CD4-positive, alpha-beta memory T cell (primary cell): ENCODE data around the gene MRPL1. TPM values are rescaled to one million over a fixed set of nuclear protein-coding genes. Genes with fewer than 3 reads are reported as not detected.

ENCODE experiments used
- CTCF ChIA-PET: fragments of 350-600 bp; sonication (Branson Sonifier 250); formaldehyde crosslinking; loops from one replicate; lab custom pipeline; 2021; ENCODE audit warnings: inconsistent platforms; ENCODE audit not compliant: partially characterized antibody; lab: Charles Lee
- POLR2A ChIA-PET: fragments of 350-600 bp; sonication (Branson Sonifier 250); formaldehyde crosslinking; loops from one replicate; lab custom pipeline; 2021; ENCODE audit not compliant: partially characterized antibody; lab: Charles Lee
- DNase-seq, 5 donors: peaks; one replicate each; pipeline versions ENCODE4 v3.0.0 to v3.0.0-alpha.2; 2020 to 2022; ENCODE audit warnings: mixed read lengths in 1 of 5
- H3K27ac ChIP-seq: one replicate; pipeline ENCODE4 v1.7.0; 2013; ENCODE audit warnings: low read depth, low read length
- H3K27me3 ChIP-seq: 2 replicates; pipeline ENCODE4 v1.7.0; 2013; ENCODE audit warnings: mild to moderate bottlenecking, low read length, moderate library complexity; ENCODE audit not compliant: insufficient read depth
- H3K36me3 ChIP-seq: 2 replicates; pipeline ENCODE4 v1.7.0; 2013; ENCODE audit warnings: mild to moderate bottlenecking, low read length, moderate library complexity; ENCODE audit not compliant: insufficient read depth
- H3K4me1 ChIP-seq: 2 replicates; pipeline ENCODE4 v1.7.0; 2013; ENCODE audit warnings: mild to moderate bottlenecking, low read length, moderate library complexity; ENCODE audit not compliant: insufficient read depth
- H3K4me3 ChIP-seq, 2 donors: one replicate each; pipeline ENCODE4 v1.7.0; 2013; ENCODE audit warnings: low read length in 2 of 2, mild to moderate bottlenecking in 1 of 2
- H3K9me3 ChIP-seq, 2 donors: one replicate each; pipeline ENCODE4 v1.7.0; 2013; ENCODE audit warnings: low read length in 2 of 2, control low read depth in 1 of 2; ENCODE audit not compliant: control insufficient read depth in 1 of 2
- H3K27ac Mint-ChIP-seq, 7 donors: one replicate each; pipeline ENCODE4 v1.8.0; 2020 to 2021; ENCODE audit warnings: mixed read lengths in 7 of 7, mild to moderate bottlenecking in 6 of 7, inconsistent platforms in 3 of 7, moderate library complexity in 3 of 7
- H3K27me3 Mint-ChIP-seq, 2 donors: one replicate each; pipeline ENCODE4 v1.8.0; 2020 to 2021; ENCODE audit warnings: mixed read lengths in 2 of 2
- H3K36me3 Mint-ChIP-seq, 2 donors: one replicate each; pipeline ENCODE4 v1.8.0; 2020 to 2021; ENCODE audit warnings: mixed read lengths in 2 of 2, inconsistent platforms in 1 of 2, mild to moderate bottlenecking in 1 of 2
- H3K4me1 Mint-ChIP-seq, 4 donors: one replicate each; pipeline ENCODE4 v1.8.0; 2020 to 2021; ENCODE audit warnings: mixed read lengths in 4 of 4, mild to moderate bottlenecking in 1 of 4
- H3K4me3 Mint-ChIP-seq, 8 donors: one replicate each; pipeline ENCODE4 v1.8.0; 2020 to 2021; ENCODE audit warnings: mixed read lengths in 8 of 8, mild to moderate bottlenecking in 7 of 8, moderate library complexity in 6 of 8, inconsistent platforms in 3 of 8
- H3K9me3 Mint-ChIP-seq, 8 donors: one replicate each; pipeline ENCODE4 v1.8.0; 2020 to 2021; ENCODE audit warnings: mixed read lengths in 8 of 8, mild to moderate bottlenecking in 5 of 8, inconsistent platforms in 3 of 8, moderate library complexity in 1 of 8
- intact Hi-C: fragments of 100-400 bp; cut with micrococcal nuclease; formaldehyde crosslinking; loops from one replicate; pipeline ENCODE4 v1.15.1; 2023
- polyA plus RNA-seq, 2 donors: library from polyadenylated mRNA; unstranded; fragments of 300-500 nt; fragmentation: Illumina TruSeq; gene quantifications; one replicate each; pipeline ENCODE4 v1.2.3, GENCODE V29; 2021
- total RNA-seq, 2 experiments: library from RNA; stranded (reverse); gene quantifications; one replicate each; pipeline ENCODE4 v1.2.3, GENCODE V29; 2021

MRPL1 gene
- total and polyA plus RNA-seq, 4 experiments from 2014 or later, result 18.6 to 46.4 (median 25.0) TPM

DNA sequence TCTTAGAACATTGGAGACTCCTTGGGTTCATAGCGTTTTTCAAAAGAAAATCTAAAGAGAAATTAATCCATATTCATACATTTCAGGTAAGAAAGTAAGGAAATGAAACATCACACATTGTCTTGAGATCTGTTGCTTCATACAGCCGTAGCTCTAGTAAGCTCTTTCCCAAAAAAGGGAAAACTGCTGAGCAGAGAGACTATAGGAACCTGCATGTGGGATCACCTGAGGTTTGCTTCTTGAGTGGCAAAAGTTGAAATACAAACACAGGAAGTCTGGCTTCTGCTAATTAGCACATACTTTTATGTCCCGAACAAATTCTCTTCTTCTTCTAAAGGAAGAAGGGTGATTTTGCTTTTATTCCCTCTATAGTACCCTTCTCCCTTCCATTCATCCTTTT, 57.7 kb downstream of the MRPL1 start:
- H3K4me3 Mint-ChIP-seq, result no peak overlapping the region
- Histone ChIP-seq H3K4me3 (no peak overlapping the region), H3K27me3 (no peaks in the 10 kb centered on the region), H3K9me3 (no peaks in the 10 kb centered on the region), H3K36me3 (no peaks in the 10 kb centered on the region), H3K4me1 (no peaks in the 10 kb centered on the region), H3K27ac (no peak overlapping the region)
- POLR2A ChIA-PET, result no interaction called here
- DNase-seq, result no peak
- intact Hi-C loops, result no loop called here
- peaks cover 0 to 5% (median 4%) of the 10 kb centered on the region in 4 donors for H3K4me1 Mint-ChIP-seq
- peaks cover 45 to 46% of the 10 kb centered on the region in 2 donors for H3K36me3 Mint-ChIP-seq
- CTCF ChIA-PET, result no interaction called here
- peak overlapping the region in 2 of 7 donors; percentile 16 to 58 for H3K27ac Mint-ChIP-seq
- H3K9me3 Mint-ChIP-seq, result peaks cover 0 to 13% (median 3%) of the 10 kb centered on the region in 8 donors
- no peaks in the 10 kb centered on the region for H3K27me3 Mint-ChIP-seq

DNA sequence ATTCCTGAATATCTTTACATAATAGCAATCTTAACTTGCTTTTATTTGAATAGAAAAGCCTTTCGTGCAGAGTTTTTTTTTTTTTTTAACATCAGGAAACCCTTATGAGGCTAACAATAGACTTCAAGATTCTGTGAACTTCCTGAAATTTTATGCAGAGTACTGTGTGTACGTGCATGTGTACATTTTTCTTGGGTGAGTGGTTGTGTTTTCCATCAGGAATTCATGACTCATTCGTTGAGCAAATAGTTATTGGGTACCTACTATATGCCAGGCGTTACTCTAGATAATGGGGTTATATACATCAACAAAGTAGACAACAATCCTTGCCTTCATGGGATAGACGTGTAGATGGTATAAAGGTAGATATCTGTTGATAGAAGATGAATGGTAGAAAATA, 59.1 kb downstream of the MRPL1 start:
- Mint-ChIP-seq H3K9me3 (peaks cover 0 to 15% (median 3%) of the 10 kb centered on the region in 8 donors), H3K27me3 (no peaks in the 10 kb centered on the region), H3K27ac (no peak overlapping the region), H3K36me3 (peaks cover 53% of the 10 kb centered on the region in 2 donors), H3K4me3 (no peak overlapping the region), H3K4me1 (peaks cover 0 to 5% (median 3%) of the 10 kb centered on the region in 4 donors)
- Histone ChIP-seq H3K4me1 (no peaks in the 10 kb centered on the region), H3K27ac (no peak overlapping the region), H3K9me3 (no peaks in the 10 kb centered on the region), H3K27me3 (no peaks in the 10 kb centered on the region), H3K36me3 (no peaks in the 10 kb centered on the region), H3K4me3 (no peak overlapping the region)
- ChIA-PET CTCF (no interaction called here), POLR2A (no interaction called here)
- intact Hi-C loops, result no loop called here
- no peak for DNase-seq

DNA sequence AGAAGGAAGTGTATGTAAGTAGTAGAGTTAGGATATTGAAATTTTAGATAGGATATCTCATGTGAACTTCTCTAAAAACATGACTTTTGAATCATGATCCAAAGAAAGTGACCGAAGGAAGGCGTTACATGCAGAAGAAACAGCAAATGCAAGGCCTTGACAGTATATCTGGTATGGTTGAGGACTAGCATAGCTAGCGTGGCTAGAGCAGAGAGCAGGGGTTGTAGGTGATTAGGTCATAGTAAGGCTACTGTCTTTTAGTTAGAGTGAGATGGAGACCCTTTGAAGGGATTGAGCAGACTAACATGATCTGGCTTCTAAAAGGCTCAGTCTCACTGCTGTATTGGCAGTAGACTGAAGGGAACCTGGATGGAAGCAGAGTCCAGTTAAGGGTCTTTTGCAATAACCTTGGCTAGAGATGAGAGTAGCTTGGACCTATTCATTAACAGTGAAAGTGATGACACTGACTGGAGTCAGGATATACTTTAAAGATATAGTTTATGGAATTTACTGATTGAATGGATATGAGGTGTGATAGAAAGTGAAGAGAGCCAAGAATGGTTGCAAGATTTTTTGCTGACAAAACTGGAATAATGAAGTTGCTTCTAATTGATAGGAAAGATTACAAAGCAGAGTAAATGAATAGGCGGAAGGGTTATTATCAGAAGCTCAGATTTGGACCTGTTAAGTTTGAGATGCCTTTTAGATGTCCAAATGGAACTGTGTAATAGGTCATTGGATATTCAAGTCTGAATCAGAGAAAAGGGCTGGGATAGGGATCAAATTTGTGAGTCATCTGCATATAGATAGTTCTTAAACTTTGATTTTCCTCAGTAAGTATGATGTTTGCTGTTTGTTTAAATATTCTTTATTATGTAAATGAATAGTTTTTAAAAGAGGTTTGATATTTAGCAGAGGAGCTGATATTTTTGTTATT, 59.8 kb downstream of the MRPL1 start:
- no peaks in the 10 kb centered on the region for H3K27me3 Mint-ChIP-seq
- H3K9me3 Mint-ChIP-seq, result peaks cover 0 to 15% (median 3%) of the 10 kb centered on the region in 8 donors
- no peaks in the 10 kb centered on the region for H3K36me3 ChIP-seq
- H3K9me3 ChIP-seq, result no peaks in the 10 kb centered on the region
- ChIA-PET CTCF (no interaction called here), POLR2A (no interaction called here)
- no peak overlapping the region for H3K4me3 Mint-ChIP-seq
- H3K27ac Mint-ChIP-seq, result no peak overlapping the region
- H3K4me3 ChIP-seq, result no peak overlapping the region
- no peak overlapping the region for H3K27ac ChIP-seq
- peaks cover 0 to 4% (median 3%) of the 10 kb centered on the region in 4 donors for H3K4me1 Mint-ChIP-seq
- intact Hi-C loops, result no loop called here
- DNase-seq, result no peak
- no peaks in the 10 kb centered on the region for H3K27me3 ChIP-seq
- H3K36me3 Mint-ChIP-seq, result peaks cover 53 to 56% of the 10 kb centered on the region in 2 donors
- no peaks in the 10 kb centered on the region for H3K4me1 ChIP-seq

DNA sequence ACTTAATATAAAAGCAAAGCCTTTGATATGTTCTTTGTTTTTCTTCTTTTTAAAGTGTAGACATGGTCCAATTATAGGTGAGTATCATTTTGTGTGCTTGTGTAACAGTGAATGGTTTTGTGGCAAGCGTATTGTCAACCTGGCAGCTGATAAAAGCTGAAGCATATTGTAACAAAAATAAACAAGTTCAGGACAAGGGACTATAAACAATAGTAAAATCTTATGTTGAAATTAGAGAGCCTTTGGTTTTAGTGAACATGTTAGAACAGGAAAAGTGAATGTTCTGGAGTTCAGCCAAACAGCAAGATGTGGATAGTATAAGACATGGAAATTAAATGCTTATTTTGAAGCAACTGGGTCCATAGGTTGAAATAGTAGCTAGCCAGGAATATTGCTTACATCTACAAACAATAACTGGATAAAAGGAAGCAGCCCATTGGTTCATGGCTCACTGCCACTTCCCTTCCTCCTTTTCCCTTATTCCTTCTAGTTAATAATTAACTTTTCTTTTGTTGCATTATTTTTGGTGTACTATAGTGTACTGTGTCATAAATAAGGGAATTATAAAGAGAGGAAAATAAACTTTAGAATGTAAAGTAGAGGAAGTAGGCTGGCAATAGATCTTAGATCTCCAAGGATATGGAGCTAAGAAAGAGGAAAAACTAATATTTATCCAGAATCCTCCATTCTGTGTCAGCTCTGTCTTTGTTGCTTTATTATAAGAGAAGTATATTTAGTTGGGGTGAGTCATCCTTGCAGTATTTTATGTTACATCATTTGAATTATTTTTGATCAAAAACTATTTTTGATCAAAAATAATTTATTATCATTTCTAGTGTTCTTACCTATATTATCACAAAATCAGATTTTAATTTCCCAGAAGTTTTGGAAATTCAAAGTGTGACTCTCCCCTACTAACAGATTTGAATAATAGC, 65.6 kb downstream of the MRPL1 start:
- CTCF ChIA-PET, result interaction anchor here (1.0 kb wide), 1 partner anchor 110 kb away, joined by 3 read pairs; no protein-coding TSS in a partner anchor
- peaks cover 0 to 15% (median 3%) of the 10 kb centered on the region in 8 donors for H3K9me3 Mint-ChIP-seq
- no peak overlapping the region for H3K27ac ChIP-seq
- H3K4me3 ChIP-seq, result no peak overlapping the region
- POLR2A ChIA-PET, result no interaction called here
- no peaks in the 10 kb centered on the region for H3K9me3 ChIP-seq
- H3K4me1 ChIP-seq, result no peaks in the 10 kb centered on the region
- intact Hi-C loops, result no loop called here
- DNase-seq, result no peak
- no peak overlapping the region for H3K4me3 Mint-ChIP-seq
- H3K4me1 Mint-ChIP-seq, result peaks cover 0 to 2% (median 0%) of the 10 kb centered on the region in 4 donors
- H3K36me3 ChIP-seq, result no peaks in the 10 kb centered on the region
- H3K27ac Mint-ChIP-seq, result no peak overlapping the region
- no peaks in the 10 kb centered on the region for H3K27me3 Mint-ChIP-seq
- H3K27me3 ChIP-seq, result no peaks in the 10 kb centered on the region
- H3K36me3 Mint-ChIP-seq, result peaks cover 49 to 58% of the 10 kb centered on the region in 2 donors

DNA sequence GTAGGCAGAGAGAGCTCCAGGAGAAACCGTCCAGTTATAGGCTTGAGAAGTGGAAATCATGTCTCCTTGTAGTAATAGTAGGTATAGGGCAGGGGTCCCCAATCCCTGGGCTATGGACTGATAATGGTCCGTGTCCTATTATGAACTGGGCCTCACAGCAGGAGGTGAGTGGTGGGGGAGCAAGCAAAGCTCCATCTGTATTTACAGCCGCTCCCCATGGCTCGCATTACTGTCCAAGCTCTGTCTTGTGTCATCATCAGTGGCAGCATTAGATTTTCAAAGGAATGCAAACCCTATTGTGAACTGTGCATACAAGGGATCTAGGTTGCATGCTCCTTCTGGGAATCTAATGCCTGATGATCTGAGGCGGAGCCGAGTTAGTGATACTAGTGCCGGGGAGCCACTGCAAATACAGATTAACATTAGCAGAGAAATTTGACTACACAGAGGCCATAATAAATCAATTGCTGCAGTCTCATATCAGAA, 67.6 kb downstream of the MRPL1 start:
- H3K36me3 Mint-ChIP-seq, result peaks cover 49 to 57% of the 10 kb centered on the region in 2 donors
- intact Hi-C loops, result no loop called here
- peaks cover 0 to 4% (median 0%) of the 10 kb centered on the region in 8 donors for H3K9me3 Mint-ChIP-seq
- POLR2A ChIA-PET, result no interaction called here
- Histone ChIP-seq H3K27ac (no peak overlapping the region), H3K4me1 (no peaks in the 10 kb centered on the region), H3K9me3 (no peaks in the 10 kb centered on the region), H3K4me3 (no peak overlapping the region), H3K27me3 (no peaks in the 10 kb centered on the region), H3K36me3 (no peaks in the 10 kb centered on the region)
- DNase-seq, result no peak
- H3K27ac Mint-ChIP-seq, result peak overlapping the region in 1 of 7 donors; percentile 12
- H3K27me3 Mint-ChIP-seq, result no peaks in the 10 kb centered on the region
- H3K4me1 Mint-ChIP-seq, result peaks cover 0 to 2% (median under 1%) of the 10 kb centered on the region in 4 donors
- CTCF ChIA-PET, result interaction anchor here (0.9 kb wide), 1 partner anchor 30 kb away, joined by 3 read pairs; no protein-coding TSS in a partner anchor
- no peak overlapping the region for H3K4me3 Mint-ChIP-seq

DNA sequence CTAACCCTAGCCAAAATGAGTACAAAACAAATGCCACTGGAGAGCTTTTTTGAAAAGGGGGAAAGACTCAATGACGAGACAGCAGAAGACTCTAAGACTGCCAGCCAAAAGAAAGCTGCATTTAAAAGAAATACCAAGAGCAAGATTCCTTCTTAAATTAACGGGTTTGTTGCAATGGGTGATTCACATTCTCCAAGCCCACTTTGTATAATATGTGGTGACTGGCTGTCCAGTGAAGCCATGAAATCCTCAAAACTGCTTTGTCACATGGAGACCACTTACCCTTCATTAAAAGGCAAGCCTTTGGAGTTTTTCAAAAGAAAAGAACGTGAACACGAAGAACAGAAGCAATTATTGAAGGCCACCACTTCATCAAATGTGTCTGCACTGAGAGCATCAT, 68.2 kb downstream of the MRPL1 start:
- no peak overlapping the region for H3K4me3 ChIP-seq
- CTCF ChIA-PET, result interaction anchor here (0.9 kb wide), 1 partner anchor 29 kb away, joined by 3 read pairs; no protein-coding TSS in a partner anchor

More for the DNA sequence above, 68.2 kb downstream of the MRPL1 start:
- Mint-ChIP-seq H3K4me3 (no peak overlapping the region), H3K4me1 (peaks cover 0 to 2% (median under 1%) of the 10 kb centered on the region in 4 donors), H3K9me3 (no peaks in the 10 kb centered on the region), H3K27ac (no peak overlapping the region), H3K27me3 (no peaks in the 10 kb centered on the region), H3K36me3 (peaks cover 46 to 51% of the 10 kb centered on the region in 2 donors)
- Histone ChIP-seq H3K27ac (no peak overlapping the region), H3K27me3 (no peaks in the 10 kb centered on the region), H3K9me3 (no peaks in the 10 kb centered on the region), H3K4me1 (no peaks in the 10 kb centered on the region), H3K36me3 (no peaks in the 10 kb centered on the region)
- POLR2A ChIA-PET, result no interaction called here
- intact Hi-C loops, result no loop called here
- DNase-seq, result no peak
